ENCODE data around the gene SLC7A5. TPM values are rescaled to one million over a fixed set of nuclear protein-coding genes. Genes with fewer than 3 reads are reported as not detected.

SLC7A5 gene
- polyA plus RNA-seq, 2 of the 4 experiments (the other 2 are of a cell fraction) = 265 to 972 TPM

DNA sequence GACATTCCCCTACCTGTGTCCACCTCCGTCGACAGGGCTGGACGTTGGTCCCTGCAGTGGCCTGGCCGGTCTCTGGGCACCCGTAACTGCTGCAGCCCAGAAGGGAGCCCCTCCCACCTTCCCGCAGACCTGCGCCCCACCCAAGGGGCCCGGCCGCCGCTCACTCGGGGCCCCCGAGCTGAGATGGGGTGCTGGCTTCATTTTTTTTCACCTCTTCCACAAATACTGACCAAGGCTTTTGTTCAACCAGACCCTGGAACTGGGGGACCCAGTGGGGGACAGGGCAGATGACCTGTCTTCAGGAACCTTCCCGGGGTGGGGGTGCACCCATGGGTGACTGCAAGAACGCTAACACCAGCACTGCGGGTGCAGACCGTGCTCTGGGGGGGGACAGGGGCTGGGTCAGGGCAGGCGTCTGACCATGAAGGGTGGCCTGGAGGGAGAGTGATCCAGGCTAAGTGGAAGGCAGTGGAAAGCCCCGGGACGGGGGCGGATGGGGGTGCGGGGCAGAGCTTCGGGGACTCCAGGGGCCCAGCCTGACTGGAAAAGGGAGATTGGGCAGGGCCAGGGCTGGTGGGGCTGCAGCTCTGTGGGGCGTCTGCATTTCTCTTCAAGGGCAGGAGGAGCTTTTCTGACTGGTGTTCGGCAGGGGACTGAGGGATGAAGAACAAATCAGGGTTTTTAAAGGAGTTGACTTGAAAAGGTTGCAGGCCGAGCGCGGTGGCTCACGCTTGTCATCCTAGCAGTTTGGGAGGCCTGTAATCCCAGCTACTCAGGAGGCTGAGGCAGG lies 42.3 kb downstream of the SLC7A5 start:
- Histone ChIP-seq H3K27ac (peak overlapping the region; percentile 97 to 99), H3K4me2 (0 out of 3 replicates have a peak overlapping the region, but pooled peaks have one; percentile 12), H3K4me3 (no peak overlapping the region), H3K4me1 (peaks cover 85% of the 10 kb centered on the region), H3K9me3 (no peaks in the 10 kb centered on the region)
- 58% methylated on average over 19 of the region's 28 CpGs for WGBS (ENCODE audit: missing lambda C conversion rate)
- CTCF ChIA-PET = interaction anchor here (1.0 to 30.2 kb wide), 12 partner anchors 8 to 58 kb away, joined by 3 to 417 read pairs (median 8); no protein-coding TSS in a partner anchor
- DNase-seq (ENCODE audit: low read depth in 1 of 2, low spot score in 1 of 2) (peak in 1 of 2 experiments; percentile 87), ATAC-seq (peak; percentile 1 to 13; a peak in 4 of 6 replicates), FAIRE-seq (no peak)
- TF ChIP-seq TFCP2L1 (CRISPR knock-in tag; IDR thresholded peaks at IDR 0.05) (peak; percentile 17; the same call in 1 of the 2 replicates), FOSB (CRISPR knock-in tag; IDR thresholded peaks at IDR 0.05) (peak; percentile 89; the same call in 1 of the 2 replicates), ATOH8 (CRISPR knock-in tag; IDR thresholded peaks at IDR 0.05; ENCODE audit: low read depth) (0 out of 2 replicates have a peak, but pooled peaks have one; percentile 18), KDM5A (IDR thresholded peaks at IDR 0.05) (no peak), CBX8 (IDR thresholded peaks at IDR 0.05) (no peak), JUN (IDR thresholded peaks at IDR 0.05) (peak in 1 of 2 experiments; percentile 74; a peak in 3 of 5 replicates), ZNF302 (CRISPR knock-in tag; IDR thresholded peaks at IDR 0.05) (no peak), MAZ (IDR thresholded peaks at IDR 0.05; ENCODE audit: borderline replicate concordance, low read depth, low read length) (no peak), GATA3 (IDR thresholded peaks at IDR 0.05; ENCODE audit: borderline replicate concordance) (0 out of 2 replicates have a peak, but pooled peaks have one; percentile 13), CHD2 (IDR thresholded peaks at IDR 0.05; ENCODE audit: low read length, partially characterized antibody) (peak; percentile 37), ESRRA (IDR thresholded peaks at IDR 0.05; ENCODE audit: borderline replicate concordance, low read length) (peak; percentile 49; the same call in 1 of the 2 replicates), PBX3 (IDR thresholded peaks at IDR 0.05) (peak; percentile 78), ZSCAN20 (CRISPR knock-in tag; IDR thresholded peaks at IDR 0.05) (no peak), HOXA7 (CRISPR knock-in tag; IDR thresholded peaks at IDR 0.05) (peak; percentile 92), NR3C1 (IDR thresholded peaks at IDR 0.05) (no peak), TP53 (CRISPR knock-in tag; IDR thresholded peaks at IDR 0.05) (peak; percentile 92), EP300 (IDR thresholded peaks at IDR 0.05) (0 out of 5 replicates have a peak, but pooled peaks of 1 of the 2 experiments have one; percentile 20), MAX (IDR thresholded peaks at IDR 0.05) (peak; percentile 34; the same call in 1 of the 2 replicates), HOXB13 (CRISPR knock-in tag; IDR thresholded peaks at IDR 0.05; ENCODE audit: low read depth) (no peak), FOSL2 (IDR thresholded peaks at IDR 0.05) (no peak), FOSL2 (CRISPR knock-in tag; IDR thresholded peaks at IDR 0.05) (no peak), RARB (CRISPR knock-in tag; IDR thresholded peaks at IDR 0.05) (peak; percentile 18; the same call in 1 of the 2 replicates), POLR2AphosphoS2 (conservative IDR thresholded peaks at IDR 0.05; ENCODE audit: low read length) (peak; percentile 87; the same call in 1 of the 2 replicates)
- TF ChIP-seq, protein P1, sequence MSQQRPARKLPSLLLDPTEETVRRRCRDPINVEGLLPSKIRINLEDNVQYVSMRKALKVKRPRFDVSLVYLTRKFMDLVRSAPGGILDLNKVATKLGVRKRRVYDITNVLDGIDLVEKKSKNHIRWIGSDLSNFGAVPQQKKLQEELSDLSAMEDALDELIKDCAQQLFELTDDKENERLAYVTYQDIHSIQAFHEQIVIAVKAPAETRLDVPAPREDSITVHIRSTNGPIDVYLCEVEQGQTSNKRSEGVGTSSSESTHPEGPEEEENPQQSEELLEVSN (IDR thresholded peaks at IDR 0.05; ENCODE audit: borderline replicate concordance, low read depth) = 0 out of 2 replicates have a peak, but pooled peaks have one; percentile 27
- POLR2A ChIA-PET = interaction anchor here (2.0 to 6.3 kb wide), 5 partner anchors 20 to 48 kb away, joined by 6 to 52 read pairs (median 19); no protein-coding TSS in a partner anchor

Measured in A549 (cell line).